Glutamatergic neuron (in vitro differentiated cells): ENCODE measurements around the gene C16orf89. TPM values are rescaled to one million over a fixed set of nuclear protein-coding genes. Genes with fewer than 3 reads are reported as not detected.
"Not testable (repeated sequence)": the region's sequence is repeated elsewhere in the genome, so short reads cannot be mapped to it uniquely, and the experiment has no call there.

Source experiments
- DNase-seq: peaks from one replicate; pipeline ENCODE4 v3.0.0; 2022
- H3K27ac Mint-ChIP-seq: one replicate; pipeline ENCODE4 v1.8.0; 2020; ENCODE audit warnings: mild to moderate bottlenecking, mixed read lengths, inconsistent platforms; ENCODE audit not compliant: unreplicated experiment
- H3K27me3 Mint-ChIP-seq: one replicate; pipeline ENCODE4 v1.8.0; 2020; ENCODE audit warnings: mild to moderate bottlenecking, moderate library complexity, mixed read lengths, inconsistent platforms; ENCODE audit not compliant: unreplicated experiment
- H3K36me3 Mint-ChIP-seq: one replicate; pipeline ENCODE4 v1.8.0; 2020; ENCODE audit warnings: mild to moderate bottlenecking, mixed read lengths, inconsistent platforms; ENCODE audit not compliant: unreplicated experiment
- H3K4me1 Mint-ChIP-seq: one replicate; pipeline ENCODE4 v1.8.0; 2020; ENCODE audit warnings: mild to moderate bottlenecking, low read depth, mixed read lengths, inconsistent platforms; ENCODE audit not compliant: unreplicated experiment
- H3K4me3 Mint-ChIP-seq: one replicate; pipeline ENCODE4 v1.8.0; 2020; ENCODE audit warnings: mild to moderate bottlenecking, mixed read lengths, inconsistent platforms; ENCODE audit not compliant: unreplicated experiment
- H3K9me3 Mint-ChIP-seq: one replicate; pipeline ENCODE4 v1.8.0; 2020; ENCODE audit warnings: mild to moderate bottlenecking, moderate library complexity, mixed read lengths, inconsistent platforms; ENCODE audit not compliant: unreplicated experiment
- CTCF ChIP-seq: fragments of 200-600 bp; sonication (generic); IDR thresholded peaks from one replicate; pipeline ENCODE4 v1.5.0; 2021; ENCODE audit not compliant: partially characterized antibody, unreplicated experiment
- total RNA-seq: library from RNA; stranded (reverse); fragmentation: NEBNext Ultra II Directional; extraction: Animal tissue kit (Norgen Biotek cat#: 25700); gene quantifications from one replicate; pipeline ENCODE4 v1.2.1, GENCODE V29; 2021; ENCODE audit not compliant: unreplicated experiment

Gene C16orf89
- total RNA-seq, 1 donor from 2014 or later: not detected

DNA sequence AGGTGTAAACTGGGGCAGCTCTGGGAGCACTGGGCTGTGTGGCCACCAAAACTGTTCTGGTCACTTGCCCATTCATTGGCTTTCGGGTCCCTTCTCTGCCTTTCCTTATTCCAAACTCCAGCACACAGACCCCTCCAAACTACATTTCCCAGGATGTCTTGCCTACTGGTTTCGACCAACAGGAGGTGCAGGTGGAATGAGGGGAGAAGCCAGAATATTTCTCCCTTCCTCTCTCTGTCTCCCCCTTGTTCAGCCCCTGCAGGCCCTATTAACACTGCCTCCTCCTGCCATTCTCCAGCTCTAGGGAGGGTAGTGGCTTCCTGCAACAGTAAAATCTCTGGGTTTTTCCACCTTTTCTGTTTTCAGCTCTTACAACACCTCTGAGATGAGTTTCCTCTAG is 18.8 kb downstream of the C16orf89 start:
- H3K9me3 Mint-ChIP-seq: no peaks in the 10 kb centered on the region
- peaks cover 6% of the 10 kb centered on the region for H3K27me3 Mint-ChIP-seq
- no peak for DNase-seq
- no peak overlapping the region for H3K27ac Mint-ChIP-seq
- TF ChIP-seq CTCF: no peak
- H3K4me1 Mint-ChIP-seq: no peaks in the 10 kb centered on the region
- H3K36me3 Mint-ChIP-seq: no peaks in the 10 kb centered on the region
- no peak overlapping the region for H3K4me3 Mint-ChIP-seq

DNA sequence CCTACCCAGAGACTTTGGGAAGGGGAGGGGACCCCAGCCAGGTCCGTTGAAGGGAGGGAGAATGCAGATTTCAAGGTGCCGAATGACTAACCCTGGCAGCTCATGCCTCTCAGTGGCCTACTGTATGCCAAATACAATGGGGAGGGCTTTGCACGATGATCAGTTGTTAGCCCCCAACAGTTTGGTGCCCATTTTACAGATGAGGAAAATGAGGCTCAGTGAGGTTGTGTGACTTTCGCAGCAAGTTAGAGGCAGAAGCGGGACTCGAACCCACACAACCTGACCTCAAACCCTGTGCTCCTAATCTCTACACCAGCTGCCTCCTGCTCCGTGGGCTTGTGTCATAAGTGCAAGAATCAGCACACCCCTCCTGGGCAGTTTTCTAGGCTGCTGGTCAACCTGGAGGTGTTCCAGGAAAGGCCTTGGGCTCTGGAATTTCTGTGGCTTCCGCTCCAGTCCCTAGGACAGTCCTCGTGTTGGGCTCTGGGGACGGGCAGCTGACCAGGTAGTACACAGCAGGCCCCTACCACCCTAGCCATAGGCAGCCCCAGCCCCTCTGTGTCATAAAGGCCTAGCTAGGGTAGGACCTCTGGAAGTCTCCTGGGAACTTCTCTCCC is 20.1 kb downstream of the C16orf89 start:
- Mint-ChIP-seq H3K27me3 (peaks cover 6% of the 10 kb centered on the region), H3K36me3 (no peaks in the 10 kb centered on the region), H3K4me1 (no peaks in the 10 kb centered on the region), H3K4me3 (no peak overlapping the region), H3K9me3 (no peaks in the 10 kb centered on the region), H3K27ac (no peak overlapping the region)
- DNase-seq: no peak
- TF ChIP-seq CTCF: no peak

- H3K4me3 Mint-ChIP-seq, H3K9me3 Mint-ChIP-seq, DNase-seq, H3K27me3 Mint-ChIP-seq, H3K27ac Mint-ChIP-seq, H3K36me3 Mint-ChIP-seq, H3K4me1 Mint-ChIP-seq: not testable (repeated sequence)
These were observed 21.2 kb downstream of the C16orf89 start for GRCh38 chr16:5044581-5044980.

DNA sequence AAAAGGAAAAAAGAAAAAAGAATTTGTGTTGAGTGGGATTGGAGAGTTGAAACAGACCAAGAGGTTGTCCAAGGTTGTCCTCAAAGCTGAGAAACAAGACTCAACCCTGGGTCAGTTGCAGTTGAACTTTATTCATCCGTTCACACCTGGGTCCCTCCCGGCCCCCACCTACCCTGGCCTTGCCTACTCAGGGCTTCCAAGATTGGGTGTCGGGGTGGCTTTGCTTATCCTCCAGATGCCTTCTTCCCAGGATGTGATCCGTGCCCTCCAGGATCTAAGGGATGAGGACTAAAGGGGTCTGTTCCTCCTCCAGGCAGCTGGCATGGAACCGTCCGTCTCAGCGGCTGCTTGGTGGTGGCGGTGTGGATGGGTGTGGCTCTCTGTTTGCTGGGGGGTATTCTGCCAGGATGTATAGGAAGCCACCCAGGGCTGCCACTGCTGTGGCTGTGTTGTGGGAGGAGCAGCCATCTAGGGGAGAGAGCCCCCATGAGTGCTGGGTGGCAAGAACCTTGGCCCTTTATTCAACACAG is 21.7 kb downstream of the C16orf89 start:
- H3K27ac Mint-ChIP-seq: no peak overlapping the region
- no peaks in the 10 kb centered on the region for H3K9me3 Mint-ChIP-seq
- no peak overlapping the region for H3K4me3 Mint-ChIP-seq
- H3K36me3 Mint-ChIP-seq: no peaks in the 10 kb centered on the region
- H3K4me1 Mint-ChIP-seq: no peaks in the 10 kb centered on the region
- TF ChIP-seq CTCF: no peak
- H3K27me3 Mint-ChIP-seq: peaks cover 2% of the 10 kb centered on the region
- DNase-seq: no peak

DNA sequence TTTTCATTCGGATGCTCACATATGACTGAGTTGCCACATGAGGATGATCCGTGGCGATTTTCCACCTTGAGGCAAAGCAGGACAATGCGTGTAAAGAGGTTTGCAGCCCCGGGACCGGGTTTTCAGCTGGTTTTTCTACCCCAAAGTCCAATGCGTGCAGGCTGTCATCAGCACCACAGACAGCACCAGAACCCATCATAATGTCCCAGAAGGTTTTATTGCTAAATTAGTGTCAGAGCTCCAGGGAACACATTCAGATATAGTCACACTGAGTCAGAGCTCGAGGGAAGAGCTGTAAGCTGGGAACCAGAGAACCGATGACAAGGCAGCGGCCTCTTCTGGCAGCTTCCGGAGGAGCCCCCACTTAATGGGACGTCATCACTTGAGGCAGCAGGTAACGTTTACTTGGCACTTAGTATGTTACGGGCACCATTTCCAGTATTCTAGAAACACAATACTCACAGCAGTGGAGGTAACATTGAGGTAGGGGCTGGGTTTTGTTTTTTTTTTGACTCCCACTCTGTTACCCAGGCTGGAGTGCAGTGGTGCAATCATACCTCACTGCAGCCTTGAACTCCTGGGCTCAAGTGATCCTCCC is 23.1 kb downstream of the C16orf89 start:
- no peaks in the 10 kb centered on the region for H3K36me3 Mint-ChIP-seq
- H3K27me3 Mint-ChIP-seq: peaks cover 3% of the 10 kb centered on the region
- H3K27ac Mint-ChIP-seq: no peak overlapping the region
- no peak for TF ChIP-seq CTCF
- no peak overlapping the region for H3K4me3 Mint-ChIP-seq
- H3K9me3 Mint-ChIP-seq: no peaks in the 10 kb centered on the region
- DNase-seq: no peak
- H3K4me1 Mint-ChIP-seq: no peaks in the 10 kb centered on the region
